ENCODE data around the gene LINC01488. TPM values are rescaled to one million over a fixed set of nuclear protein-coding genes. Genes with fewer than 3 reads are reported as not detected.

LINC01488 gene
- total RNA-seq, 1 donor from 2014 or later, result not detected

DNA sequence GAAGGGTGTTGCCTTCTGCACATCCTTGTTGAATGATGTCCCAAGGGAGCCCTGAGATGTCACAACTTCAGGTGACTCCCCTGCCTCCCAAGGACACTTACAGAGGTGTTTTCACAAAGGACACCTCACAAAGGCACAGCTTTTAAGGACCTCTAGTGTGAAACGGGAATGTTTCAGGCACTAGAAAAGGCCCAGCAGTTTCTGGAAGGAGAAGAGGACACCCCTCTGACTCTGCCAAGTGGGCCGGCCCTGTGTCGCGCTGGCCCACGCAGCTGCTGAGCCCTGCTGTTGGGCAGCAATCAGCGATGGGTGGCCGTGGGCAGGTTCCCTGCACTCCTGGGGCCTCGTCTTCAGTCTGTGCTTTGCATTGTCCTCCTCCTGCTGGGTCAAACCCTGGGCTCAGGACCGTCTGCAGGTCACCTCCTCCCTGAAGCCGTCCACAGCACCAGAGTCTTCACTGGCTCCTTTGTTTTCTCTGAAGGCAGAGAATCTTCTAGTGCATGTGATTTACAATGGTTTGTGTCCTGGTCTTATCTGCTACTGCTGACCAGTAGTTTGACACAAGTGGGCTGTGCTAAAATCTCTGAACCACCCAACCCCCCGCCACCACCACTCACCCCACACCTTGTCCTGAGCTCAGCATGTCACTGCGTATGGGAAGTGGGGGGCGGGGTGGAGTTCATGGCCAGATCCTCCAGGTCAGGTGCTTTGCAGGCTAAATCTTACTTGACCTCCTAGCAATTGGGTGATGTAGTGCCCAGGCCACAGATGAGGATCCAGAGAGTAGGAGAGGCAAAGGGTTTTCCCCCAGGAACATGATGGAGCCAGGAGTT, 3.2 kb downstream of the LINC01488 start:
- Histone ChIP-seq H3K4me3 (ENCODE audit: low read length in 3 of 3) (no peak overlapping the region), H3K27me3 (ENCODE audit: control insufficient read depth in 3 of 3, insufficient read depth in 3 of 3, low read length in 3 of 3) (peaks cover 0 to 4% (median 0%) of the 10 kb centered on the region in 3 donors), H3K27ac (ENCODE audit: low read depth, low read length) (no peak overlapping the region), H3K9ac (ENCODE audit: low read depth in 1 of 3, low read length in 3 of 3) (no peak overlapping the region), H3K9me3 (ENCODE audit: control insufficient read depth in 3 of 3, low read length in 3 of 3) (no peaks in the 10 kb centered on the region), H3K4me1 (ENCODE audit: control insufficient read depth in 3 of 3, insufficient read depth in 3 of 3, low read length in 3 of 3) (peaks cover 30 to 50% (median 30%) of the 10 kb centered on the region in 3 donors), H3K36me3 (ENCODE audit: control insufficient read depth in 3 of 3, insufficient read depth in 3 of 3, low read length in 3 of 3) (no peaks in the 10 kb centered on the region)

DNA sequence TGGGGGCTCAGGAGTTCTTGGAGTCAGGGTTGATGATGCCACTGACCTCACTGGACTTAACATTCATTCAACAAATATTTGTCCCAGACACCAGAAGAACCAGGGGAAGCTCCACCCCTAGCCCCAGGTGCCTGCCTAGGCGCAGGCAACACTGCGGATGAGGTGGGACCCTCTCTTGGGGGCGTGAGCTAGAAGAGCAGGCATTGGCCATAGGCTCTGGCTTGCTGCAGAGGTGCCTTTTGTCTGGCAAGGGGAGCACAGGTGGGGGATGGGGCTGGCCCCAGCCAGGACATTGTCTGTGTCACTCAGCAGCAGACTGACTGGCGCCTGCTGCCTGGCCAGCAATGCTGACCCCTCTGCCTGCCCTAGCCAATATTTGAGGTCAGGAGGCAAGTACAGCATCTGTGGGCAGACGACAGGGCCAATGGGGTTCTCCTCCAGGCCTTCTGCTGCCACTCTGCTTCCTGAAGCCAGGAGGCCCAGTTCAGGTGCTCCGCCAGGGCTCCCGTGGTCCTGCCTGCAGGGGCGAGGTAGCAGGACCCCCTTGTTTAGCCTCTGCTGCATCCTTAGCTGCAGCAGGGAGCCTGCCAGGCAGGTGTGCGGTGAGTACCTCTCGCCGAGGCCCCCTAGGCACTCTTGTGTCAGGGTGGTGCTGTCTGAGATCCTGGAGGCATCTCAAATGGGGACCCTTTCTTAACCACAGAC, 4.0 kb downstream of the LINC01488 start:
- Histone ChIP-seq H3K27me3 (ENCODE audit: control insufficient read depth in 3 of 3, insufficient read depth in 3 of 3, low read length in 3 of 3) (peaks cover 0 to 4% (median 0%) of the 10 kb centered on the region in 3 donors), H3K36me3 (ENCODE audit: control insufficient read depth in 3 of 3, insufficient read depth in 3 of 3, low read length in 3 of 3) (no peaks in the 10 kb centered on the region), H3K9ac (ENCODE audit: low read depth in 1 of 3, low read length in 3 of 3) (no peak overlapping the region), H3K27ac (ENCODE audit: low read depth, low read length) (no peak overlapping the region), H3K9me3 (ENCODE audit: control insufficient read depth in 3 of 3, low read length in 3 of 3) (no peaks in the 10 kb centered on the region), H3K4me3 (ENCODE audit: low read length in 3 of 3) (no peak overlapping the region), H3K4me1 (ENCODE audit: control insufficient read depth in 3 of 3, insufficient read depth in 3 of 3, low read length in 3 of 3) (peaks cover 28 to 46% (median 31%) of the 10 kb centered on the region in 3 donors)

DNA sequence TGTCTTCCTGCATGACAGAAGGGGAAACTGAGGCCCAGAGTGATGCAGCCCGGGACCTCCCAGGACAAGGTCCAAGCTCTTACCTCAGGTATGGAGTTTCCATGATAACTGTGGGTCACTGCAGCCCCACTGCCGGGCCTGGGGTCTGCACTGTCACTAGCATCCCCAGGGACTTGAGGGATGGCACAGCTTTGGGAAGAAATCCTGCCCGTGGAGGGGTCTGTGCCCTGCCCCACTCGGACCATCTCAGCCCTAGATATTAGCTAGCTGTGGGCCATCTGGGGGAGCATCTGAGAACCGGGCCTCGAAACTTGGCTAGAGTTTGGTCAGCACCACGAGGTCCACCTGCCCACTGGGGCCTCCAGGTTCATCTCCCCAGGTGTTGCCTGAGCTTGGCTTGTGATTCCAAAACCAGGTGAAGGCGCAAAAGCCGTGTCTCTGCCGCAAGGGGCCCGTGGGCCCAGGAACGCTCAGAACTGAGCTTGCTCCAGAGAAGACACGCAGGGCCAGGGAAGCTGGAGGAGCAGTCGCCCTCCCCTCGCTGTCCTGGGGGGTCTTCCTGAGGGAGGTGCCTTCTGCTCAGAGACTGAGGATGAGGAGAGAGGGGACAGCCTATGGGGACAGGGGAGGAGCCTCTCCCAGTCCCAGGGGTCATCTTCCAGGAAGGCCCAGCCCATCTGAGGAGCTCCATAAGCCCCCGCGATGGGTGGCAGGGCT, 4.8 kb downstream of the LINC01488 start:
- H3K36me3 ChIP-seq (ENCODE audit: control insufficient read depth in 3 of 3, insufficient read depth in 3 of 3, low read length in 3 of 3), result no peaks in the 10 kb centered on the region
- H3K4me3 ChIP-seq (ENCODE audit: low read length in 3 of 3), result no peak overlapping the region
- H3K4me1 ChIP-seq (ENCODE audit: control insufficient read depth in 3 of 3, insufficient read depth in 3 of 3, low read length in 3 of 3), result peaks cover 23 to 41% (median 26%) of the 10 kb centered on the region in 3 donors
- no peaks in the 10 kb centered on the region for H3K9me3 ChIP-seq (ENCODE audit: control insufficient read depth in 3 of 3, low read length in 3 of 3)
- H3K27me3 ChIP-seq (ENCODE audit: control insufficient read depth in 3 of 3, insufficient read depth in 3 of 3, low read length in 3 of 3), result peaks cover 0 to 4% (median 0%) of the 10 kb centered on the region in 3 donors
- H3K27ac ChIP-seq (ENCODE audit: low read depth, low read length), result no peak overlapping the region
- H3K9ac ChIP-seq (ENCODE audit: low read depth in 1 of 3, low read length in 3 of 3), result peak overlapping the region in 1 of 3 donors; percentile 40

DNA sequence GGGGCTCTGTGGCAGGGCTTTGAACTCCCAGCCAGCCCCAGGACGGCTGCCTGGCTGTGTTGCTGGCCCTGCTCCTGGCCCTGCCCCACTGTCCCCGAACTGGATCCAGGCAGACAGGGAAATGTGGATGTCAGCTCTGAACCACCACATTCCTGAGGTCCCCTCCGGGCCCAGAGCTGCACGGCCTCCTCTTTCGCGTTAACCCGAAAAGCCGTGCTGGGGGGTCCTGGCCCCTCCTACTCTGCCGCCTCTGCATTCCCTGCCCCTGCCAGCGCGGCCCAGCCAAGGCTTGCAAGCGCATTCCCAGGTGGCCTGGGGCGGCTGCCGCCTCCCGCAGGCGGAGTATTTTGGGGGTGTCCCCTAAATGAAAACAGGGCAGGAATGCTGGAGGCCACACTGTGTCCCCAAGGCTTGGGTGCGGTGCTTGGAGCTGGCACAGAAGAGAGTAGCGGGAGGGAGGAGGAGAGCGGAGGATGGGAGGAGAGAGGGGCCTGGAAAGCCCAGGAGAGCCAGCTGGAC, 5.4 kb downstream of the LINC01488 start:
- peaks cover 23 to 41% (median 26%) of the 10 kb centered on the region in 3 donors for H3K4me1 ChIP-seq (ENCODE audit: control insufficient read depth in 3 of 3, insufficient read depth in 3 of 3, low read length in 3 of 3)
- H3K36me3 ChIP-seq (ENCODE audit: control insufficient read depth in 3 of 3, insufficient read depth in 3 of 3, low read length in 3 of 3), result no peaks in the 10 kb centered on the region
- H3K4me3 ChIP-seq (ENCODE audit: low read length in 3 of 3), result no peak overlapping the region
- H3K9ac ChIP-seq (ENCODE audit: low read depth in 1 of 3, low read length in 3 of 3), result peak overlapping the region in 1 of 3 donors; percentile 40
- H3K27ac ChIP-seq (ENCODE audit: low read depth, low read length), result no peak overlapping the region
- H3K9me3 ChIP-seq (ENCODE audit: control insufficient read depth in 3 of 3, low read length in 3 of 3), result no peaks in the 10 kb centered on the region
- H3K27me3 ChIP-seq (ENCODE audit: control insufficient read depth in 3 of 3, insufficient read depth in 3 of 3, low read length in 3 of 3), result peaks cover 0 to 4% (median 0%) of the 10 kb centered on the region in 3 donors

DNA sequence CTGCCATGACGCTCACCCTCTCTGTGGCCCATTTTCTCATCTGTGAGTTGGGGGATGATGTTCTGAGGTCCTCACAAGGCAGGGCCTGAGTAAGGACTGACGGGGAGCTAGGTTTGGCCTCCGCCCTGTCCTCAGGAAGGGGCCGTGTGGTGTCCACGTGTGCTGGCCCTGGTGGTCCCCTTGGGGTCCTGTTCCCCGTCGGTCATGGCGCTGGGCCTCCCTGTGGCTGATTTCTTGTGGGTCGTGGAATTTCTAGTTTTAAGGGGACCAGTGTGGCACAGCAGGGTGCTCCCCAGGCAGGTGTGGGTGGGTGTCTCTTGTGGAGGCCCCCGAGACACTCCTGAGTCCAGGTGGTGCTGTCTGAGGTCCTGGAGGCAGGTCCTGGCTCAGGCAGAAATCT, 5.9 kb downstream of the LINC01488 start:
- H3K36me3 ChIP-seq (ENCODE audit: control insufficient read depth in 3 of 3, insufficient read depth in 3 of 3, low read length in 3 of 3), result no peaks in the 10 kb centered on the region
- no peak overlapping the region for H3K27ac ChIP-seq (ENCODE audit: low read depth, low read length)
- no peak overlapping the region for H3K9ac ChIP-seq (ENCODE audit: low read depth in 1 of 3, low read length in 3 of 3)
- H3K27me3 ChIP-seq (ENCODE audit: control insufficient read depth in 3 of 3, insufficient read depth in 3 of 3, low read length in 3 of 3), result peaks cover 0 to 4% (median 0%) of the 10 kb centered on the region in 3 donors
- peaks cover 23 to 41% (median 26%) of the 10 kb centered on the region in 3 donors for H3K4me1 ChIP-seq (ENCODE audit: control insufficient read depth in 3 of 3, insufficient read depth in 3 of 3, low read length in 3 of 3)
- H3K4me3 ChIP-seq (ENCODE audit: low read length in 3 of 3), result no peak overlapping the region
- H3K9me3 ChIP-seq (ENCODE audit: control insufficient read depth in 3 of 3, low read length in 3 of 3), result no peaks in the 10 kb centered on the region

DNA sequence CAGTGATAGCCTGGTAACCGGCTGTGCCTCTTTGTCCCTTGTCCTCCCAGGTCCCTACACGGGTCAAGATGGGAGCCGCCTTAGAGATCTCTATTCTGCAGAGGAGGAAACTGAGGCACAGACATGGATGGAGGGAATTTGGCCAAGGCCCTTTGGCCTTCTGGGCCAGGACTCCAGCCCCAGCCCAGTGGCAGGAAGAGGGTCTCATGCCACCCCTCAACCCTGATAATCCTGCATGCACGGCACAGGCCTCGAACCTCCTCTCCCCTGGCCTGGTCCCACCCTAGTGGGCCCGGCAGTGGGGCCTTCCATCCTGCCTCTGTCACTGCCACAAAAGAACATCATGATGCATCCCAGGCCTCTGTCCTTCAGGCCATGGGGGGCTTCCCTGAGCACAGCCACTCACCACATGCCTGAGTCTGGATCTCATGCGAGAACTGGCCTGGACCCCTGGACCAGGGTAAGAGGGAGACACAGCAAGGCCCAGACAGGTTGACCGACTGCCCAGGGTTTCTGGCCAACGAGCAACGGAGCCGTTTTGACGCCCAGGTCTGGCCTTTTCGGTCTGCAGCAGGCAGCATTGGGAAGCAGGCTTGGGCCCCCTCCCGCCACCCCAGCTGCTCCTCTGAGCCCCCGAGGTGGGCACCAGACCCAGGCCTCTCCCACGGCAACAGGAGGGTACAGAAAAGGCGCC, 6.5 kb downstream of the LINC01488 start:
- H3K4me1 ChIP-seq (ENCODE audit: control insufficient read depth in 3 of 3, insufficient read depth in 3 of 3, low read length in 3 of 3), result peaks cover 23 to 41% (median 26%) of the 10 kb centered on the region in 3 donors
- H3K36me3 ChIP-seq (ENCODE audit: control insufficient read depth in 3 of 3, insufficient read depth in 3 of 3, low read length in 3 of 3), result no peaks in the 10 kb centered on the region
- H3K27me3 ChIP-seq (ENCODE audit: control insufficient read depth in 3 of 3, insufficient read depth in 3 of 3, low read length in 3 of 3), result peaks cover 0 to 4% (median 0%) of the 10 kb centered on the region in 3 donors
- H3K9ac ChIP-seq (ENCODE audit: low read depth in 1 of 3, low read length in 3 of 3), result no peak overlapping the region
- no peaks in the 10 kb centered on the region for H3K9me3 ChIP-seq (ENCODE audit: control insufficient read depth in 3 of 3, low read length in 3 of 3)
- no peak overlapping the region for H3K27ac ChIP-seq (ENCODE audit: low read depth, low read length)
- H3K4me3 ChIP-seq (ENCODE audit: low read length in 3 of 3), result no peak overlapping the region

DNA sequence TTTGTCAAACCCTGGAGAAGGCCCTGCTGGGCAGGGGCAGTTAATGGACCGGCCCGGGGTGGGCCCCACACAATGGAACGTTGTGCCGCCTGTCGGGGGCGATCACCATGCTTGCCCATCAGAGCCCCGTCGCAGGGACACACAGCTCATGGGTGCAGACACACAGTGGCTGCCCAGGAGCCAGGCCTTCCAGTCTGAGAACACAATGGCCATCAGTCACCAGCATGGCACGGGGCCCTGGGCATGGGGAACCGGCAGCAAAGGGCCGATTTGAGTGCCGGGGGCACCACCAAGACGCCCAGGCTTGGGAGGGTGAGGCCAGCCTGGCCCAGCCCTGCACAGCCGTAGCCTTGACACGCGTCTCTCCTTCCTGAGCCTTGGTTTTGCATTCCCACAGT, 7.1 kb downstream of the LINC01488 start:
- Histone ChIP-seq H3K27me3 (ENCODE audit: control insufficient read depth in 3 of 3, insufficient read depth in 3 of 3, low read length in 3 of 3) (peaks cover 0 to 4% (median 0%) of the 10 kb centered on the region in 3 donors), H3K4me3 (ENCODE audit: low read length in 3 of 3) (no peak overlapping the region), H3K36me3 (ENCODE audit: control insufficient read depth in 3 of 3, insufficient read depth in 3 of 3, low read length in 3 of 3) (no peaks in the 10 kb centered on the region), H3K9ac (ENCODE audit: low read depth in 1 of 3, low read length in 3 of 3) (no peak overlapping the region), H3K27ac (ENCODE audit: low read depth, low read length) (no peak overlapping the region), H3K9me3 (ENCODE audit: control insufficient read depth in 3 of 3, low read length in 3 of 3) (no peaks in the 10 kb centered on the region), H3K4me1 (ENCODE audit: control insufficient read depth in 3 of 3, insufficient read depth in 3 of 3, low read length in 3 of 3) (peaks cover 23 to 41% (median 26%) of the 10 kb centered on the region in 3 donors)

DNA sequence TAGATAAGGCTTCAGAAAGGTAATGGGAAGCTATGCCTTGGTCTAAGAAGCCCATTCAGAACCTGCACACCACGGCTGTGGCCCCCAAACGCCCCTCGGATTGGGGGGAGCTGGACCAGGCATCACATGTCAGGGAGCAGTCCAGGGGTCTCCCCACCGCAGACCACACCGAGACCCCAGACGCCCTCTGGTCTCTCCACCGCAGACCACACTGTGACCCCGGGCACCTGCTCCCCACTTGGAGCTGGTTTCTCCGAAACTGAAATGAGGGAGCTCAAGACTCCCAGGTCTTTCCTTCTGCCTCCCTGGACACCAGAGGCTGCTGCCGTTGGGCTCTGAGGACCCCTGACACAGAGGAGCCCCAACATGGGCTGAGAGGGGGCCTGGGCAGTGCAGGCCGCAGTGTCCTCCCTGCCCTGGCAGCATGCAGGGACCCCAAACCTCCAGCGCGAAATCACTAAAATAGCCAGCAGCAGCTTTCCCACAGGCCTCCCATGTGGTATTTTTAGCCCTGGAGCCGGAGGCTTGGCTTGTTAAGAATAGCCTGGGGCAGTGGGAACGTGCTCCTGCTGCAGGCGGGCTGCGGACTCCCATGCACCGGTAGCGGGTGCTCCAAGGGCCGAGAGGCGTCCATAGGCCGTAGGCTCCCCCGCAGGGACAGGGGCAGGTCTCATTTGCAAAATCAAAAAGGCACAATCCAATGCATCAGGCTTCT, 7.7 kb downstream of the LINC01488 start:
- H3K27ac ChIP-seq (ENCODE audit: low read depth, low read length), result peak overlapping the region; percentile 7
- peak overlapping the region in 1 of 3 donors; percentile 41 for H3K4me3 ChIP-seq (ENCODE audit: low read length in 3 of 3)
- peak overlapping the region; percentile 23 to 73 (median 51) for H3K9ac ChIP-seq (ENCODE audit: low read depth in 1 of 3, low read length in 3 of 3)
- H3K9me3 ChIP-seq (ENCODE audit: control insufficient read depth in 3 of 3, low read length in 3 of 3), result no peaks in the 10 kb centered on the region
- H3K27me3 ChIP-seq (ENCODE audit: control insufficient read depth in 3 of 3, insufficient read depth in 3 of 3, low read length in 3 of 3), result peaks cover 0 to under 1% (median 0%) of the 10 kb centered on the region in 3 donors
- H3K4me1 ChIP-seq (ENCODE audit: control insufficient read depth in 3 of 3, insufficient read depth in 3 of 3, low read length in 3 of 3), result peaks cover 23 to 41% (median 26%) of the 10 kb centered on the region in 3 donors
- H3K36me3 ChIP-seq (ENCODE audit: control insufficient read depth in 3 of 3, insufficient read depth in 3 of 3, low read length in 3 of 3), result no peaks in the 10 kb centered on the region
